SK-N-SH (cell line): Measurements from ENCODE around the gene HOXC6. TPM values are rescaled to one million over a fixed set of nuclear protein-coding genes. Genes with fewer than 3 reads are reported as not detected.

ENCODE experiments used
- CTCF ChIA-PET: fragments of 300-600, 350-600 bp; formaldehyde crosslinking; extraction: SDS; loops from one replicate; lab custom pipeline; 2021; lab: Yijun Ruan, JAX
- POLR2A ChIA-PET: fragments of 350-600 bp; sonication (Branson Sonifier 250); formaldehyde crosslinking; extraction: SDS; loops from one replicate; lab custom pipeline; 2020; ENCODE audit warnings: antibody characterized with exemption, inconsistent platforms; lab: Yijun Ruan, JAX
- DNase-seq: peaks from one replicate; pipeline ENCODE4 v3.0.0; 2012
- H2AFZ ChIP-seq: fragments of 200-600 bp; sonication (generic); 2 replicates; pipeline ENCODE4 v1.8.1; 2016; ENCODE audit warnings: antibody characterized with exemption, mild to moderate bottlenecking, low read depth
- H3F3A ChIP-seq: fragments of 200-600 bp; sonication (generic); replicated peaks from 2 replicates; pipeline ENCODE3; 2016; ENCODE audit warnings: antibody characterized with exemption, mild to moderate bottlenecking; ENCODE audit not compliant: insufficient read depth
- H3K27ac ChIP-seq, 2 experiments: fragments of 200-500 bp in 1 of 2; fragments of 200-600 bp in 1 of 2; sonication (Bioruptor generic) in 1 of 2; sonication (generic), shearing (Covaris generic) in 1 of 2; 2 replicates each; pipeline versions ENCODE4 v1.5.1 to v1.6.1; 2014 to 2016; ENCODE audit warnings: low read depth in 2 of 2, inconsistent platforms in 1 of 2, low read length in 1 of 2, mild to moderate bottlenecking in 1 of 2, mixed read lengths in 1 of 2
- H3K27me3 ChIP-seq: fragments of 200-600 bp; sonication (generic), shearing (Covaris generic); 2 replicates; pipeline ENCODE4 v1.6.1; 2016; ENCODE audit warnings: mixed run types; ENCODE audit not compliant: insufficient read depth
- H3K36me3 ChIP-seq, 2 experiments: fragments of 200-500 bp in 1 of 2; fragments of 200-600 bp in 1 of 2; sonication (Bioruptor generic) in 1 of 2; sonication (generic) in 1 of 2; replicated peaks in 1 of 2; 2 replicates each; pipeline versions ENCODE3 to v1.5.1; 2014 to 2016; ENCODE audit warnings: low read length in 1 of 2, mild to moderate bottlenecking in 1 of 2; ENCODE audit not compliant: insufficient read depth in 2 of 2, control insufficient read depth in 1 of 2
- H3K4me1 ChIP-seq, 2 experiments: fragments of 200-500 bp in 1 of 2; fragments of 200-600 bp in 1 of 2; sonication (Bioruptor generic) in 1 of 2; sonication (generic), shearing (Covaris generic) in 1 of 2; 2 replicates each; pipeline versions ENCODE4 v1.5.1 to v1.6.1; 2014 to 2016; ENCODE audit warnings: low read depth in 1 of 2, low read length in 1 of 2, mixed run types in 1 of 2; ENCODE audit not compliant: insufficient read depth in 2 of 2, control insufficient read depth in 1 of 2
- H3K4me2 ChIP-seq: fragments of 200-600 bp; sonication (generic), shearing (Covaris generic); 2 replicates; pipeline ENCODE4 v1.6.1; 2017; ENCODE audit warnings: mixed run types
- H3K4me3 ChIP-seq, 2 experiments: fragments of 200-500 bp in 1 of 2; fragments of 200-600 bp in 1 of 2; sonication (Bioruptor generic) in 1 of 2; sonication (generic), shearing (Covaris generic) in 1 of 2; 2 replicates each; pipeline versions ENCODE4 v1.5.1 to v1.8.1; 2014 to 2016; ENCODE audit warnings: low read depth in 2 of 2, inconsistent platforms in 1 of 2, low read length in 1 of 2, mild to moderate bottlenecking in 1 of 2, mixed read lengths in 1 of 2, moderate library complexity in 1 of 2
- H3K79me2 ChIP-seq: fragments of 200-600 bp; sonication (generic); 2 replicates; pipeline ENCODE4 v1.8.1; 2017; ENCODE audit warnings: mild to moderate bottlenecking; ENCODE audit not compliant: insufficient read depth
- H3K9ac ChIP-seq: fragments of 200-600 bp; sonication (generic); 2 replicates; pipeline ENCODE4 v1.6.1; 2017; ENCODE audit warnings: mixed run types
- H3K9me2 ChIP-seq: fragments of 200-600 bp; sonication (generic); 2 replicates; pipeline ENCODE4 v1.6.1; 2017; ENCODE audit warnings: mixed run types
- H3K9me3 ChIP-seq: fragments of 200-600 bp; sonication (generic); 2 replicates; pipeline ENCODE4 v1.6.1; 2017; ENCODE audit warnings: mixed run types, mild to moderate bottlenecking, moderate library complexity
- H4K20me1 ChIP-seq: fragments of 200-600 bp; sonication (generic); 2 replicates; pipeline ENCODE4 v1.6.1; 2017; ENCODE audit warnings: mild to moderate bottlenecking, mixed run types; ENCODE audit not compliant: insufficient read depth
- EP300 ChIP-seq, 2 experiments: IDR thresholded peaks; 2 replicates each; pipeline versions ENCODE4 v1.4.0 to v1.6.1; 2012; ENCODE audit warnings: borderline replicate concordance in 1 of 2, low read depth in 1 of 2, low read length in 1 of 2
- EZH2phosphoT487 ChIP-seq: fragments of 200-600 bp; sonication (generic); IDR thresholded peaks from 2 replicates; pipeline ENCODE4 v1.6.1; 2017; ENCODE audit warnings: low read depth, mixed run types, mild to moderate bottlenecking, antibody characterized with exemption, moderate library complexity, borderline replicate concordance
- FOXJ3 ChIP-seq: sonication (generic); formaldehyde crosslinking; IDR thresholded peaks from 2 replicates; pipeline ENCODE4 v1.5.1; 2020; ENCODE audit warnings: mild to moderate bottlenecking, missing genetic modification reagents
- GABPA ChIP-seq: IDR thresholded peaks from 2 replicates; pipeline ENCODE4 v1.4.0; 2012; ENCODE audit warnings: low read depth, mild to moderate bottlenecking
- IRF3 ChIP-seq: fragments of 150-350 bp; IDR thresholded peaks from 2 replicates; pipeline ENCODE4 v1.6.1; 2016; ENCODE audit warnings: mild to moderate bottlenecking, low read depth, low read length
- JUND ChIP-seq: IDR thresholded peaks from 2 replicates; pipeline ENCODE4 v1.4.0; 2012
- MEF2A ChIP-seq: IDR thresholded peaks from 2 replicates; pipeline ENCODE4 v1.4.0; 2012; ENCODE audit warnings: low read depth, borderline replicate concordance
- POLR2AphosphoS5 ChIP-seq: IDR thresholded peaks from 2 replicates; pipeline ENCODE4 v1.6.1; 2012; ENCODE audit warnings: low read depth, low read length
- RAD21 ChIP-seq: IDR thresholded peaks from 2 replicates; pipeline ENCODE4 v1.6.1; 2012; ENCODE audit warnings: mild to moderate bottlenecking, low read length
- RFX5 ChIP-seq: IDR thresholded peaks from 2 replicates; pipeline ENCODE4 v1.6.1; 2012; ENCODE audit warnings: mild to moderate bottlenecking, improper control_type of control experiment, low read length
- RXRA ChIP-seq: IDR thresholded peaks from 2 replicates; pipeline ENCODE4 v1.4.0; 2012; ENCODE audit warnings: low read depth, mild to moderate bottlenecking, borderline replicate concordance
- TAF1 ChIP-seq: IDR thresholded peaks from 2 replicates; pipeline ENCODE4 v1.6.1; 2012; ENCODE audit warnings: low read depth, mild to moderate bottlenecking, low read length, moderate library complexity, borderline replicate concordance
- TEAD4 ChIP-seq: IDR thresholded peaks from 2 replicates; pipeline ENCODE4 v1.4.0; 2012; ENCODE audit warnings: mild to moderate bottlenecking, borderline replicate concordance; ENCODE audit not compliant: insufficient read depth
- USF1 ChIP-seq: IDR thresholded peaks from 2 replicates; pipeline ENCODE4 v1.4.0; 2012; ENCODE audit warnings: low read depth, borderline replicate concordance
- YY1 ChIP-seq: IDR thresholded peaks from 2 replicates; pipeline ENCODE4 v1.4.0; 2012; ENCODE audit warnings: low read depth, mild to moderate bottlenecking
- ZBTB33 ChIP-seq: IDR thresholded peaks from 2 replicates; pipeline ENCODE4 v1.4.0; 2012; ENCODE audit warnings: low read depth, borderline replicate concordance
- WGBS: methylation state at CpG from one replicate; pipeline ENCODE4 v1.1.6; 2017; ENCODE audit warnings: low lambda C conversion rate; 5-methylcytosine and 5-hydroxymethylcytosine counted together
- polyA plus RNA-seq, 3 experiments: library from polyadenylated mRNA; depleted of rRNA; stranded (reverse); fragments of >200 nt; gene quantifications; 2 replicates each; pipeline ENCODE4 v1.2.3, GENCODE V29; 2012
- TF ChIP-seq, protein P1 (sequence below): fragments of 200-600 bp; sonication (generic); IDR thresholded peaks from 2 replicates; pipeline ENCODE4 v1.6.1; 2017; ENCODE audit warnings: antibody characterized with exemption, mild to moderate bottlenecking, moderate library complexity
- TF ChIP-seq, protein P2 (sequence below): IDR thresholded peaks from 2 replicates; pipeline ENCODE4; 2012
- TF ChIP-seq, protein P3 (sequence below): fragments of 150-350 bp; IDR thresholded peaks from 2 replicates; pipeline ENCODE4 v1.6.1; 2017; ENCODE audit warnings: antibody characterized with exemption, low read length, low read depth, borderline replicate concordance

The HOXC6 gene
- polyA plus RNA-seq, 1 of the 3 experiments (the other 2 are of a cell fraction) = 9.1 TPM

DNA sequence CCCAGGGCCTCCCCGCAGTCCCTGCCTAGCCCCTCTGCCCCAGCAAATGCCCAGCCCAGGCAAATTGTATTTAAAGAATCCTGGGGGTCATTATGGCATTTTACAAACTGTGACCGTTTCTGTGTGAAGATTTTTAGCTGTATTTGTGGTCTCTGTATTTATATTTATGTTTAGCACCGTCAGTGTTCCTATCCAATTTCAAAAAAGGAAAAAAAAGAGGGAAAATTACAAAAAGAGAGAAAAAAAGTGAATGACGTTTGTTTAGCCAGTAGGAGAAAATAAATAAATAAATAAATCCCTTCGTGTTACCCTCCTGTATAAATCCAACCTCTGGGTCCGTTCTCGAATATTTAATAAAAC lies 2.2 kb downstream of the HOXC6 start:
- no peaks in the 10 kb centered on the region for H3K9me3 ChIP-seq
- H3K79me2 ChIP-seq = no peaks in the 10 kb centered on the region
- H3K27ac ChIP-seq = no peak overlapping the region
- H3K4me1 ChIP-seq = peaks cover 0 to 30% of the 10 kb centered on the region in 2 experiments; a peak in 1 of 4 replicates
- H3K4me3 ChIP-seq = no peak overlapping the region
- CTCF ChIA-PET = interaction anchor here (1.5 to 23.2 kb wide), 7 partner anchors 24 to 184 kb away, joined by 4 to 548 read pairs (median 56); partner anchors contain the start of genes HOXC10, HOXC4, HOXC8 and SMUG1
- no peaks in the 10 kb centered on the region for H3K36me3 ChIP-seq
- H3K27me3 ChIP-seq = no peaks in the 10 kb centered on the region
- TF ChIP-seq FOXJ3 (CRISPR knock-in tag) = no peak
- no peak for TF ChIP-seq RAD21
- no peak for TF ChIP-seq JUND
- POLR2A ChIA-PET = no interaction called here
- H2AFZ ChIP-seq = no peak overlapping the region
- H3F3A ChIP-seq = peaks cover 4% of the 10 kb centered on the region
- DNase-seq = no peak
- H4K20me1 ChIP-seq = no peaks in the 10 kb centered on the region
- no peak overlapping the region for H3K4me2 ChIP-seq
- 90% methylated on average over 6 of the region's 7 CpGs for WGBS
- H3K9me2 ChIP-seq = no peaks in the 10 kb centered on the region
- no peak overlapping the region for H3K9ac ChIP-seq

GRCh38 chr12:54030889-54031471 lies 2.7 kb downstream of the HOXC6 start:
- WGBS = 96% methylated on average over 44 of the region's 46 CpGs
- H3K4me2 ChIP-seq = no peak overlapping the region
- no peaks in the 10 kb centered on the region for H4K20me1 ChIP-seq
- H3K27me3 ChIP-seq = no peaks in the 10 kb centered on the region
- H3K36me3 ChIP-seq = no peaks in the 10 kb centered on the region
- no peaks in the 10 kb centered on the region for H3K79me2 ChIP-seq
- no peak overlapping the region for H3K9ac ChIP-seq
- H3K9me3 ChIP-seq = no peaks in the 10 kb centered on the region
- no peak overlapping the region for H3K4me3 ChIP-seq
- no peak overlapping the region for H2AFZ ChIP-seq
- DNase-seq = no peak
- peaks cover 4% of the 10 kb centered on the region for H3F3A ChIP-seq
- ChIA-PET POLR2A (no interaction called here), CTCF (interaction anchor here (1.5 to 23.2 kb wide), 7 partner anchors 8 to 184 kb away, joined by 4 to 548 read pairs (median 56); partner anchors contain the start of genes HOXC4, HOXC8 and SMUG1)
- no peak overlapping the region for H3K27ac ChIP-seq
- H3K4me1 ChIP-seq = peaks cover 0 to 31% of the 10 kb centered on the region in 2 experiments; a peak in 1 of 4 replicates
- no peaks in the 10 kb centered on the region for H3K9me2 ChIP-seq
- TF ChIP-seq MEF2A (no peak), USF1 (no peak), YY1 (no peak), IRF3 (no peak), EP300 (IDR thresholded peaks at IDR 0.05; ENCODE audit: borderline replicate concordance in 1 of 2, low read depth in 1 of 2, low read length in 1 of 2) (no peak), JUND (no peak), RAD21 (no peak), ZBTB33 (no peak), TAF1 (no peak), EZH2phosphoT487 (no peak), RXRA (no peak), POLR2AphosphoS5 (no peak), GABPA (no peak), RFX5 (no peak), TEAD4 (no peak)
- TF ChIP-seq, protein P1, sequence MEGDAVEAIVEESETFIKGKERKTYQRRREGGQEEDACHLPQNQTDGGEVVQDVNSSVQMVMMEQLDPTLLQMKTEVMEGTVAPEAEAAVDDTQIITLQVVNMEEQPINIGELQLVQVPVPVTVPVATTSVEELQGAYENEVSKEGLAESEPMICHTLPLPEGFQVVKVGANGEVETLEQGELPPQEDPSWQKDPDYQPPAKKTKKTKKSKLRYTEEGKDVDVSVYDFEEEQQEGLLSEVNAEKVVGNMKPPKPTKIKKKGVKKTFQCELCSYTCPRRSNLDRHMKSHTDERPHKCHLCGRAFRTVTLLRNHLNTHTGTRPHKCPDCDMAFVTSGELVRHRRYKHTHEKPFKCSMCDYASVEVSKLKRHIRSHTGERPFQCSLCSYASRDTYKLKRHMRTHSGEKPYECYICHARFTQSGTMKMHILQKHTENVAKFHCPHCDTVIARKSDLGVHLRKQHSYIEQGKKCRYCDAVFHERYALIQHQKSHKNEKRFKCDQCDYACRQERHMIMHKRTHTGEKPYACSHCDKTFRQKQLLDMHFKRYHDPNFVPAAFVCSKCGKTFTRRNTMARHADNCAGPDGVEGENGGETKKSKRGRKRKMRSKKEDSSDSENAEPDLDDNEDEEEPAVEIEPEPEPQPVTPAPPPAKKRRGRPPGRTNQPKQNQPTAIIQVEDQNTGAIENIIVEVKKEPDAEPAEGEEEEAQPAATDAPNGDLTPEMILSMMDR = no peak
- TF ChIP-seq, protein P2, sequence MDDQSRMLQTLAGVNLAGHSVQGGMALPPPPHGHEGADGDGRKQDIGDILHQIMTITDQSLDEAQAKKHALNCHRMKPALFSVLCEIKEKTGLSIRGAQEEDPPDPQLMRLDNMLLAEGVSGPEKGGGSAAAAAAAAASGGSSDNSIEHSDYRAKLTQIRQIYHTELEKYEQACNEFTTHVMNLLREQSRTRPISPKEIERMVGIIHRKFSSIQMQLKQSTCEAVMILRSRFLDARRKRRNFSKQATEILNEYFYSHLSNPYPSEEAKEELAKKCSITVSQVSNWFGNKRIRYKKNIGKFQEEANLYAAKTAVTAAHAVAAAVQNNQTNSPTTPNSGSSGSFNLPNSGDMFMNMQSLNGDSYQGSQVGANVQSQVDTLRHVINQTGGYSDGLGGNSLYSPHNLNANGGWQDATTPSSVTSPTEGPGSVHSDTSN = no peak
- TF ChIP-seq, protein P3, sequence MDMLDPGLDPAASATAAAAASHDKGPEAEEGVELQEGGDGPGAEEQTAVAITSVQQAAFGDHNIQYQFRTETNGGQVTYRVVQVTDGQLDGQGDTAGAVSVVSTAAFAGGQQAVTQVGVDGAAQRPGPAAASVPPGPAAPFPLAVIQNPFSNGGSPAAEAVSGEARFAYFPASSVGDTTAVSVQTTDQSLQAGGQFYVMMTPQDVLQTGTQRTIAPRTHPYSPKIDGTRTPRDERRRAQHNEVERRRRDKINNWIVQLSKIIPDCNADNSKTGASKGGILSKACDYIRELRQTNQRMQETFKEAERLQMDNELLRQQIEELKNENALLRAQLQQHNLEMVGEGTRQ = no peak
